Tibial artery (tissue), 4 donors: ENCODE measurements around the gene PGAP3.

Experiments used
- DNase-seq, 2 donors: peaks; one replicate each; pipeline ENCODE4 v3.0.0-alpha.2; 2019
- H3K27ac ChIP-seq, 2 donors: fragments of 200-600 bp; sonication (generic) in 1 of 2; 1 replicate in 1 of 2; 2 replicates in 1 of 2; pipeline ENCODE4 v1.5.1; 2018 to 2019; ENCODE audit warnings: mild to moderate bottlenecking in 1 of 2
- H3K27me3 ChIP-seq, 2 donors: fragments of 200-600 bp; sonication (generic) in 1 of 2; one replicate each; pipeline versions ENCODE4 v1.5.1 to v1.6.0; 2016 to 2019
- H3K36me3 ChIP-seq, 3 donors: fragments of 200-600 bp; sonication (generic) in 2 of 3; one replicate each; pipeline ENCODE4 v1.5.1; 2016 to 2019; ENCODE audit warnings: mild to moderate bottlenecking in 2 of 3
- H3K4me1 ChIP-seq, 4 donors: fragments of 200-600 bp; sonication (generic) in 2 of 4; 1 replicate in 3 of 4; 2 replicates in 1 of 4; pipeline ENCODE4 v1.5.1; 2016 to 2019
- H3K4me3 ChIP-seq, 2 donors: fragments of 200-600 bp; sonication (generic) in 1 of 2; 1 replicate in 1 of 2; 2 replicates in 1 of 2; pipeline ENCODE4 v1.5.1; 2018 to 2019; ENCODE audit warnings: mild to moderate bottlenecking in 2 of 2
- H3K9me3 ChIP-seq, 3 donors: fragments of 200-600 bp; sonication (generic) in 1 of 3; one replicate each; pipeline ENCODE4 v1.5.1; 2016 to 2019
- intact Hi-C: fragments of 100-400 bp; cut with DNase I; formaldehyde crosslinking; loops from one replicate; pipeline ENCODE4 v1.15.0; 2023; ENCODE audit warnings: low total_unique reads
- TF ChIP-seq, protein P1 (sequence below), 2 experiments: fragments of 200-600 bp in 1 of 2; fragments of 450-650 bp in 1 of 2; IDR thresholded peaks; one replicate each; pipeline ENCODE4 v1.5.1; 2017 to 2019; ENCODE audit warnings: antibody characterized with exemption in 2 of 2, mild to moderate bottlenecking in 1 of 2, moderate library complexity in 1 of 2

PGAP3 gene

DNA sequence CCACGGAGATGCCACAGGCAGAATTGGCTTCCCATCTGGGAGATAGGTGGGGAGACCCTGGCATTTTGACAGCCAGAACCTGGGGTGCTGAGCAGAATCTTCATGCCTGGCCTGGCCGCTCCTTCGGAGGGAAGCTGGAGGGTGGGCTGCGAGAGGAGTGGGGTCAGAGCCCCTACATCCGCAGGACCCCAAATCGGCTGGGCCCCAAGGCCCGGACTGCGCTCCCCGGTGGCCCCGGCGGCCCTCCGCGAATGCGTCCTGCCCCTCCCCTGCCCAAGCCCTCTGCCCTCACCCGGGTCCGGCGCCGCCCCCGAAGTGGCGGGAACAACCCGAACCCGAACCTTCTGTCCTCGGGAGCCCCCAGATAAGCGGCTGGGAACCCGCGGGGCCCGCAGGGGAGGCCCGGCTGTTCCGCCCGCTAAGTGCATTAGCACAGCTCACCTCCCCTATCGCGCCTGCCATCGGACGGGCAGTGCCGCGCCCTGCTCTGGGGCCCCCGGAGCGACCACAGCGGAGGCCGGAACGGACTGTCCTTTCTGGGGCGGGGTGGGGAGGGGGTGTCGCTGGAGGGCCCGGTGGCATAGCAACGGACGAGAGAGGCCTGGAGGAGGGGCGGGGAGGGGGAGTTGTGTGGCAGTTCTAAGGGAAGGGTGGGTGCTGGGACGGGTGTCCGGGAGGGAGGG lies 20.5 kb downstream of the PGAP3 start:
- intact Hi-C loops: no loop called here
- Histone ChIP-seq H3K36me3 (peaks cover 0 to 7% (median 5%) of the 10 kb centered on the region in 3 donors), H3K4me3 (peak overlapping the region; percentile 42 to 56), H3K9me3 (no peaks in the 10 kb centered on the region), H3K4me1 (peaks cover 7 to 83% (median 72%) of the 10 kb centered on the region in 4 donors), H3K27ac (peak overlapping the region; percentile 68 to 81), H3K27me3 (no peaks in the 10 kb centered on the region)
- DNase-seq: peak in 1 of 2 donors; percentile 75
- TF ChIP-seq, protein P1, sequence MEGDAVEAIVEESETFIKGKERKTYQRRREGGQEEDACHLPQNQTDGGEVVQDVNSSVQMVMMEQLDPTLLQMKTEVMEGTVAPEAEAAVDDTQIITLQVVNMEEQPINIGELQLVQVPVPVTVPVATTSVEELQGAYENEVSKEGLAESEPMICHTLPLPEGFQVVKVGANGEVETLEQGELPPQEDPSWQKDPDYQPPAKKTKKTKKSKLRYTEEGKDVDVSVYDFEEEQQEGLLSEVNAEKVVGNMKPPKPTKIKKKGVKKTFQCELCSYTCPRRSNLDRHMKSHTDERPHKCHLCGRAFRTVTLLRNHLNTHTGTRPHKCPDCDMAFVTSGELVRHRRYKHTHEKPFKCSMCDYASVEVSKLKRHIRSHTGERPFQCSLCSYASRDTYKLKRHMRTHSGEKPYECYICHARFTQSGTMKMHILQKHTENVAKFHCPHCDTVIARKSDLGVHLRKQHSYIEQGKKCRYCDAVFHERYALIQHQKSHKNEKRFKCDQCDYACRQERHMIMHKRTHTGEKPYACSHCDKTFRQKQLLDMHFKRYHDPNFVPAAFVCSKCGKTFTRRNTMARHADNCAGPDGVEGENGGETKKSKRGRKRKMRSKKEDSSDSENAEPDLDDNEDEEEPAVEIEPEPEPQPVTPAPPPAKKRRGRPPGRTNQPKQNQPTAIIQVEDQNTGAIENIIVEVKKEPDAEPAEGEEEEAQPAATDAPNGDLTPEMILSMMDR (IDR thresholded peaks at IDR 0.05): no peak

GRCh38 chr17:39666601-39667261 lies 21.1 kb downstream of the PGAP3 start:
- Histone ChIP-seq H3K4me3 (peak overlapping the region; percentile 42 to 56), H3K4me1 (peaks cover 7 to 83% (median 69%) of the 10 kb centered on the region in 4 donors), H3K27ac (peak overlapping the region; percentile 68 to 81), H3K36me3 (peaks cover 0 to 13% (median 7%) of the 10 kb centered on the region in 3 donors), H3K9me3 (no peaks in the 10 kb centered on the region), H3K27me3 (no peaks in the 10 kb centered on the region)
- intact Hi-C loops: no loop called here
- TF ChIP-seq, protein P1 (IDR thresholded peaks at IDR 0.05): no peak
- DNase-seq: peak; percentile 77 to 93

DNA sequence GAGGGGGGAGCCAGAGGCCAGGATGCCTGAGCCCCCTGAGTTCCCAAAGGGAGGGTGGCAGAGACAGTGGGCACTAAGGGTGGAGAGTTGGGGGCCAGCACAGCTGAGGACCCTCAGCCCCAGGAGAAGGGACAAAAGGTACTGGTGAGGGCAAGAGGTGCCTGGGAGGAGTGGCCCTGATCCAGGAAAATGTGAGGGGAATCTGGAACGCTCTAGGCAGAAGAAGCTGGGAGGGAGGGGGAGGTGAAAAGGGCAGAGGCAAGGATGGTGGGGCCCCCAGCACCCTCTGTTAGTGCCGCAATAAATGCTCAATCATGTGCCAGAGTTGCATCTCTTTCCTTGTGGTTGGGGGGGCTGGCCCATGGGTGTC lies 21.6 kb downstream of the PGAP3 start:
- DNase-seq: no peak
- TF ChIP-seq, protein P1 (IDR thresholded peaks at IDR 0.05): no peak
- no peaks in the 10 kb centered on the region for H3K9me3 ChIP-seq
- peaks cover 0 to 19% (median 11%) of the 10 kb centered on the region in 3 donors for H3K36me3 ChIP-seq
- peak overlapping the region; percentile 68 to 81 for H3K27ac ChIP-seq
- H3K4me3 ChIP-seq: no peak overlapping the region
- H3K4me1 ChIP-seq: peaks cover 7 to 80% (median 64%) of the 10 kb centered on the region in 4 donors
- no peaks in the 10 kb centered on the region for H3K27me3 ChIP-seq
- intact Hi-C loops: no loop called here

- H3K36me3 ChIP-seq: peaks cover 0 to 23% (median 16%) of the 10 kb centered on the region in 3 donors
- peak overlapping the region; percentile 68 to 81 for H3K27ac ChIP-seq
- H3K27me3 ChIP-seq: no peaks in the 10 kb centered on the region
- intact Hi-C loops: no loop called here
- TF ChIP-seq, protein P1 (IDR thresholded peaks at IDR 0.05): no peak
- DNase-seq: peak in 1 of 2 donors; percentile 70
- H3K4me1 ChIP-seq: peaks cover 7 to 75% (median 63%) of the 10 kb centered on the region in 4 donors
- no peaks in the 10 kb centered on the region for H3K9me3 ChIP-seq
- H3K4me3 ChIP-seq: no peak overlapping the region
These were observed 22.1 kb downstream of the PGAP3 start for GRCh38 chr17:39665642-39666224.

GRCh38 chr17:39664581-39665561 lies 23.0 kb downstream of the PGAP3 start, which contains the start of gene TCAP:
Gene TCAP, plus strand, starts transcription at chr17:39665349. Its CDS starts 11 bp downstream, at chr17:39665360.
- H3K4me3 ChIP-seq: no peak within 1 kb of the TSS
- peak within 1 kb of the TSS; percentile 68 to 81 for H3K27ac ChIP-seq
- DNase-seq: no peak
- H3K9me3 ChIP-seq: no peaks in the 10 kb centered on the region
- intact Hi-C loops: no loop called here
- H3K4me1 ChIP-seq: peaks cover 7 to 78% (median 63%) of the 10 kb centered on the region in 4 donors
- TF ChIP-seq, protein P1 (IDR thresholded peaks at IDR 0.05): no peak
- peaks cover 5 to 32% (median 25%) of the 10 kb centered on the region in 3 donors for H3K36me3 ChIP-seq
- H3K27me3 ChIP-seq: no peaks in the 10 kb centered on the region
